LNCAP (cell line): ENCODE data around the gene NOC4L.

ENCODE experiments used
- TF ChIP-seq, protein P1 (sequence below): fragments of 450-650 bp; IDR thresholded peaks from 2 replicates; pipeline ENCODE4 v1.5.1; 2017; ENCODE audit warnings: mild to moderate bottlenecking

NOC4L gene

GRCh38 chr12:132189378-132190011, 45.2 kb downstream of the NOC4L start:
- TF ChIP-seq, protein P1, sequence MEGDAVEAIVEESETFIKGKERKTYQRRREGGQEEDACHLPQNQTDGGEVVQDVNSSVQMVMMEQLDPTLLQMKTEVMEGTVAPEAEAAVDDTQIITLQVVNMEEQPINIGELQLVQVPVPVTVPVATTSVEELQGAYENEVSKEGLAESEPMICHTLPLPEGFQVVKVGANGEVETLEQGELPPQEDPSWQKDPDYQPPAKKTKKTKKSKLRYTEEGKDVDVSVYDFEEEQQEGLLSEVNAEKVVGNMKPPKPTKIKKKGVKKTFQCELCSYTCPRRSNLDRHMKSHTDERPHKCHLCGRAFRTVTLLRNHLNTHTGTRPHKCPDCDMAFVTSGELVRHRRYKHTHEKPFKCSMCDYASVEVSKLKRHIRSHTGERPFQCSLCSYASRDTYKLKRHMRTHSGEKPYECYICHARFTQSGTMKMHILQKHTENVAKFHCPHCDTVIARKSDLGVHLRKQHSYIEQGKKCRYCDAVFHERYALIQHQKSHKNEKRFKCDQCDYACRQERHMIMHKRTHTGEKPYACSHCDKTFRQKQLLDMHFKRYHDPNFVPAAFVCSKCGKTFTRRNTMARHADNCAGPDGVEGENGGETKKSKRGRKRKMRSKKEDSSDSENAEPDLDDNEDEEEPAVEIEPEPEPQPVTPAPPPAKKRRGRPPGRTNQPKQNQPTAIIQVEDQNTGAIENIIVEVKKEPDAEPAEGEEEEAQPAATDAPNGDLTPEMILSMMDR, result no peak

DNA sequence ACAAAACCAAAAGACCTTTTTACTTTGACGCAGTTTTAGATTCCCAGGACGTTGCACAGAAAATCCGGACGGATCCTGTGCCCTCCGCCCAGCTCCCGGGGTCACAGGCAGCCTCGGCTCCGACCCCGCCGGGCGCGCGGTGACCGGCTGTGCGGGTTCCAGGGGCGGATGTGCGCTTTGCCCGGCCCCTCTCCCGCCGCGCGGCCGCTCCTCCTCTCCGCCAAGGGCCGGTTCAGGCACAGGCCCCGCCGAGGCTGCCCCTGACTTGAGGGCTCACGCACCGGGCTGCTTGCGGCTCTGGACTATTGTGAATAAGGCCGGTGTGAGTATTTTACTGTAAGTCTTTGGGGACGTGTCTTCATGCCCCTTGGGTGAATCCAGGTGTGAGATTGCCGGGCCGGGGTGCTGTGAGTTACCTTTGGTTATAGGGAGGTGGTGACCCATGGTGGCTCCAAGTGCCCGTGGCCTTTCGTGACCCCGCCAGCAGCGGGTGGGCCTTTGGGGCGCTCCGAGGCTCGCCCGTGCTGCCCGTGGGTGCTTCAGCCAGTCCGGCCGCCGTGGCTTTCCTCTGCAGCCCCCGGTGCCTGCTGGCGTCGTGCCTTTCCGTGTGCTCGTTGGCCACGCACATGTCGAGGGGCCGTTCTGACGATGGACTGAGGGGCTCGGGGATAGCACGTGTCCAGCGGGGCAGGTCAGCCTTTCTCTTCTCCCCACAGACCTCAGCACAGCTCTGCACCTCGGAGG, 45.9 kb downstream of the NOC4L start:
- TF ChIP-seq, protein P1, result no peak

DNA sequence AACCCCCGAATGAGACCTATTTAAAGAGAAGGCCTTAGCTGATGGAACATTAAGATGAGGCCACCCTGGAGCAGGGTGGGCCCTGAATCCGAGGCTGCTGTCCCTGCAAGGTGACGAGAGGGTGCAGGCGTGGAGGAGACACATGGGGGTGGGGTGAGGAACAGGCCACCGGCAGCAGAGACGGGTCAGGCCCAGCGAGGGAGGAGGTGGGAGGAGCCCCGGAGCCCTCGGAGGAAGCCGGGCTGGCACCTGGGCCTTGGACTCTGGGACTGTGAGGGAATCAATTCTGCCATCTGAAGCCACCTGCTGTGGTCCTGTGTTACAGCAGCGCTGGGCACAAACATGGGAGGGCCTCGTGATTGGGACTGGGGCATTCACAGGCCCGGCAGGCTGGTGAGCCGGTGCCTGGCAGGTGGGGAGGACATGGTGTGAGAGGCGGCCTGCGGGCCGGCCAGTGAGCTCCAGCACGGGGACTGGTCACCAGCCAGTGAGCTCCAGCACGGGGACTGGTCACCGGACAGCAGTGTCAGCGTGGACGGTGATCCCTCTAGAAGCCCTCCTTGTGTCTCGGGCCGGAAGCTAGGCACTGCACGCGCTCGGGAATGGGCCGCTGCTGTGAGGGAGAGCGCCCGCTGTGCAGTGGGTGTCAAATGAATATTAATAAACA, 46.7 kb downstream of the NOC4L start:
- TF ChIP-seq, protein P1, result no peak

DNA sequence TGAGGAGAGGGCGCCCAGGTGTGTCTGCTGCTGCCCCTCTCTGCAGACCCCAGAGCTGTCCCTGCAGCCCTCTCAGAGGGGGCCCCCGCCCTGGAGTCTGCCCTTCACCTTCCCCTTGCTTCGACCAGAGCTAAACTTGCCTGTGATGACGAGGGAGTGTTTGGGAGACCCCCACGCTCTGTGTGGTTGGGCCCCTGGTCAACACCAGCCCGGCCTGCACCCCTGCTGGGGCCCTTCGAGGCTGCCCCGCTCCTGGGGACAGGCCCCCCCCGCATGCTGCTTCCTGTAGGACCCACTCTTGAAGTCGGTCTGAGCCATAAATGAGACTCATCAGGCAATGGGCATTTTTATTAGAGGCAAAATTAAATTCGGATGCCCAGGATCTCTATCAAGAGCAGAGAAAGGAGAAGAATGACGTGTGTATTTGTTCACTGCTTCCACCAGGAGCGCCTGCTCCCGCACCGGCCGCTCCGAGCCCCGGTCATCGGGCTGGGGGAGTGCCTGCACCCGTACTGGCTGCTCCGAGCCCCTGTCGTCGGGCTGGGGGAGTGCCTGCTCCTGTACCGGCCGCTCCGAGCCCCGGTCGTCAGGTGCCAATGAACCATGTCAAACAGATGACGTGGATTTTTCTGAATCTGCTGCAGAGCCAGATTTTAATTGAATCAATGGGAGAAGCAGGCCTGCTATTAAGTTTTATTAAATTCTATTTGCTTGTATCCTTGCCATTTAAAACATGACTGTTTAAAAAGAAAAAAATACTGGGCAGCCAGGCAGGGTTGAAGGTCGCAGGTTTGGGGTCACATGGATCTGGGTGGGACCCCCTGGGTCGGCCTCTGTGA, 47.7 kb downstream of the NOC4L start:
- TF ChIP-seq, protein P1, result no peak

DNA sequence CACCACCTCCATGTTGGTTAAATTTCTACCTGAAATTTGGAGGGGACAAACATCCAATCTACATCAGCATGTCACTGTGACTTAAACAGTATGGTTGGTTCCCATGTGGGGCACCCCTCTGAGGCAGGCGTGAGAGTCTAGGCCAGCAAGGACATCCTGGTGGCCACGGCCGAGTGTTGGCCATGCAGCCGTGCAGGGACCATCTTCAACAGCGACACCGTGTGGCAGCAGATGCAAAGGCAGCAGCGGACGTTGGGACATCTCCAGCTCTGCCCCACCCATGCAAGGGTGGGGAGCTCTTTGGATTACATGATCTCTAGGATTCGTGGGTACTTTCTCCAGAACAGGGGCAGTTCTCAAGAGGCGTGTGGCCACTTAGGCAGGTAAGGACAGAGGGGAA, 49.8 kb downstream of the NOC4L start:
- TF ChIP-seq, protein P1, result peak; percentile 41

DNA sequence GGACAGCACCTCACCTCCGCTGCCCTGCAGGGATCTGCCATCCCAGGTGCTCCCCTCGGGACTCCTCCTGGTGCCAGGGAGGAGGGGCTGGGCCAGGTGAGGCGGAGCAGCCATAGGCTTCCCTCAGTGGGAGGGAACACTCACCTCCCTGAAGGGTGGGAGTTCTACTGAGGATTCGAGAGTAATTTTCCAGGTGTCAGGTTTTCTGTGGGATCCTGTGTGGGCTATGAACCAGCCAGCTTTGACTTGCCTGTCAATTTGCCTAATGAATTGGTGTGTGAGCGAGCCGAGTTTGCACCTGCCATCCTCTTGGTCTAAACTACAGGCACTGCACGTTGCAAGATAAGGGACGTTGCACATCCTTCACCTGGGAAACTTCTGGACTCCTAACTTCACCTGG, 50.3 kb downstream of the NOC4L start:
- TF ChIP-seq, protein P1, result no peak
